Smooth muscle cell (in vitro differentiated cells): ENCODE measurements around the gene AS3MT. TPM values are rescaled to one million over a fixed set of nuclear protein-coding genes. Genes with fewer than 3 reads are reported as not detected.
"Not testable (repeated sequence)": the region's sequence is repeated elsewhere in the genome, so short reads cannot be mapped to it uniquely, and the experiment has no call there.

Experiments
- DNase-seq: peaks from one replicate; lab custom pipeline; 2025; ENCODE audit not compliant: unreplicated experiment; lab: John Stamatoyannopoulos, UW
- H2AFZ ChIP-seq: fragments of 200-600 bp; sonication (generic); 2 replicates; pipeline ENCODE4 v1.6.0; 2016; ENCODE audit warnings: antibody characterized with exemption, low read depth, mild to moderate bottlenecking
- H3F3A ChIP-seq: fragments of 200-600 bp; sonication (generic); 2 replicates; pipeline ENCODE4 v1.6.0; 2017; ENCODE audit warnings: antibody characterized with exemption, low read depth
- H3K27ac ChIP-seq: fragments of 200-600 bp; sonication (generic); 2 replicates; pipeline ENCODE4 v1.5.1; 2016; ENCODE audit warnings: low read depth, mild to moderate bottlenecking
- H3K27me3 ChIP-seq: fragments of 200-600 bp; sonication (generic); 2 replicates; pipeline ENCODE4 v1.6.1; 2016; ENCODE audit warnings: low read depth, mild to moderate bottlenecking
- H3K36me3 ChIP-seq: fragments of 200-600 bp; sonication (generic); 2 replicates; pipeline ENCODE4 v1.5.1; 2016; ENCODE audit warnings: low read depth
- H3K4me1 ChIP-seq: fragments of 200-600 bp; sonication (generic); 2 replicates; pipeline ENCODE4 v1.5.1; 2016; ENCODE audit warnings: low read depth
- H3K4me2 ChIP-seq: fragments of 200-600 bp; sonication (generic); 2 replicates; pipeline ENCODE4 v1.6.0; 2016; ENCODE audit warnings: mild to moderate bottlenecking
- H3K4me3 ChIP-seq: fragments of 200-600 bp; sonication (generic); 2 replicates; pipeline ENCODE4 v1.5.1; 2016; ENCODE audit warnings: mild to moderate bottlenecking
- H3K79me2 ChIP-seq: fragments of 200-600 bp; sonication (generic); 2 replicates; pipeline ENCODE4 v1.6.0; 2016; ENCODE audit warnings: low read depth, mild to moderate bottlenecking
- H3K9ac ChIP-seq: fragments of 200-600 bp; sonication (generic); 2 replicates; pipeline ENCODE4 v1.6.0; 2016; ENCODE audit warnings: low read depth
- H3K9me3 ChIP-seq: fragments of 200-600 bp; sonication (generic); replicated peaks from 2 replicates; pipeline ENCODE4 v1.5.1; 2016; ENCODE audit warnings: low read depth
- H4K20me1 ChIP-seq: fragments of 200-600 bp; sonication (generic); 2 replicates; pipeline ENCODE4 v1.6.0; 2016; ENCODE audit warnings: low read depth
- WGBS: methylation state at CpG from one replicate; pipeline ENCODE4 v1.1.7; 2016; ENCODE audit warnings: low lambda C conversion rate; 5-methylcytosine and 5-hydroxymethylcytosine counted together
- polyA plus RNA-seq: library from polyadenylated mRNA; unstranded; fragments of >200 nt; fragmentation: Nextera tagmentation; extraction: Ambion mirVana; gene quantifications from 2 replicates; pipeline ENCODE4 v1.2.1, GENCODE V29; 2016
- total RNA-seq: library from RNA; depleted of rRNA; stranded (reverse); fragments of >200 nt; gene quantifications from 2 replicates; pipeline ENCODE4 v1.2.3, GENCODE V29; 2014
- TF ChIP-seq, protein P1 (sequence below): fragments of 200-600 bp; sonication (generic); IDR thresholded peaks from 2 replicates; pipeline ENCODE4 v1.5.1; 2017; ENCODE audit warnings: borderline replicate concordance, mild to moderate bottlenecking, antibody characterized with exemption; ENCODE audit not compliant: insufficient read depth, poor library complexity, severe bottlenecking

The AS3MT gene, protein sequence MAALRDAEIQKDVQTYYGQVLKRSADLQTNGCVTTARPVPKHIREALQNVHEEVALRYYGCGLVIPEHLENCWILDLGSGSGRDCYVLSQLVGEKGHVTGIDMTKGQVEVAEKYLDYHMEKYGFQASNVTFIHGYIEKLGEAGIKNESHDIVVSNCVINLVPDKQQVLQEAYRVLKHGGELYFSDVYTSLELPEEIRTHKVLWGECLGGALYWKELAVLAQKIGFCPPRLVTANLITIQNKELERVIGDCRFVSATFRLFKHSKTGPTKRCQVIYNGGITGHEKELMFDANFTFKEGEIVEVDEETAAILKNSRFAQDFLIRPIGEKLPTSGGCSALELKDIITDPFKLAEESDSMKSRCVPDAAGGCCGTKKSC
- total RNA-seq (3.7 and 4.2 TPM in 2 replicates), polyA plus RNA-seq (1.7 and 2.2 TPM in 2 replicates)

DNA sequence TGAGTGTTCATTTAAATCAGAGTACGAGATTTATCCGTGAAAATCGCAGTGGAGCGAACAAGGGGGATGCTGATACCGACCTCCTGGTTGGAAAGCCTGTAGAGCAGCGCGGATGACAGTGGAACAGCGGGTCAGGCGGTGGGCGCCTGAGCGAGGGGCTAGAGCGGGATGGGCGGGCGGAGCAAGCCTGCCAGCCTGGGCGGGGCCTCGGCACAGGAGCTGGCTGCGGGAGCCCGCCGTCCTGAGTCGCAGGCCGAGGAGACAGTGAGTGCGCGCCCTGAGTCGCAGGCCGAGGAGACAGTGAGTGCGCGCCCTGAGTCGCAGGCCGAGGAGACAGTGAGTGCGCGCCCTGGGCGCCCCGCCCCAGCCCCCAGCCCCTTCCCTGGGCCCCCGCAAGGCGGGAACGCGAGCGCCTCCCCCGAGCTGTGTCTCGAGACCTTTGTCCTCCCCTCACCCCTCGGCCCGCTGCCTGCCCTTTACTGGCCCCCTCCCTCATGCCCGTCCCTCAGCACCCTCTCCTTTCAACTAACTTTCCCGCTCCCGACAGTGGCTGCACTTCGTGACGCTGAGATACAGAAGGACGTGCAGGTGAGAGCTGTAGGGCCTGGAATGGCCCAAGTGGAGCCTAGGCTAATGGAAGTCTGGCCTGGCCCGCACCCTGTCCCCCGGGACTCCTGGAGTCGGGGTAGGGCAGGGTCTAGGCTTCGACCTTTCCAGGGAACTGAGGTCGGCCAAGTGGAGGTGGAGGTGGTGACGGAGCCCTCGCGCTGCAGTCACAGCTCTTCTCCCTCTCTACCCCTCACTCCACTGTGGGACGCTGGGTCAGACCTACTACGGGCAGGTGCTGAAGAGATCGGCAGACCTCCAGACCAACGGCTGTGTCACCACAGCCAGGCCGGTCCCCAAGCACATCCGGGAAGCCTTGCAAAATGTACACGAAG lies at the start of gene AS3MT:
AS3MT (plus strand) TSS at position 213 of the 941 bp plus-strand sequence; CDS start at position 336, 123 bp downstream.
- no peak for DNase-seq
- TF ChIP-seq, protein P1, sequence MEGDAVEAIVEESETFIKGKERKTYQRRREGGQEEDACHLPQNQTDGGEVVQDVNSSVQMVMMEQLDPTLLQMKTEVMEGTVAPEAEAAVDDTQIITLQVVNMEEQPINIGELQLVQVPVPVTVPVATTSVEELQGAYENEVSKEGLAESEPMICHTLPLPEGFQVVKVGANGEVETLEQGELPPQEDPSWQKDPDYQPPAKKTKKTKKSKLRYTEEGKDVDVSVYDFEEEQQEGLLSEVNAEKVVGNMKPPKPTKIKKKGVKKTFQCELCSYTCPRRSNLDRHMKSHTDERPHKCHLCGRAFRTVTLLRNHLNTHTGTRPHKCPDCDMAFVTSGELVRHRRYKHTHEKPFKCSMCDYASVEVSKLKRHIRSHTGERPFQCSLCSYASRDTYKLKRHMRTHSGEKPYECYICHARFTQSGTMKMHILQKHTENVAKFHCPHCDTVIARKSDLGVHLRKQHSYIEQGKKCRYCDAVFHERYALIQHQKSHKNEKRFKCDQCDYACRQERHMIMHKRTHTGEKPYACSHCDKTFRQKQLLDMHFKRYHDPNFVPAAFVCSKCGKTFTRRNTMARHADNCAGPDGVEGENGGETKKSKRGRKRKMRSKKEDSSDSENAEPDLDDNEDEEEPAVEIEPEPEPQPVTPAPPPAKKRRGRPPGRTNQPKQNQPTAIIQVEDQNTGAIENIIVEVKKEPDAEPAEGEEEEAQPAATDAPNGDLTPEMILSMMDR: no peak
- H4K20me1 ChIP-seq: no peaks in the 10 kb centered on the region
- H3K27me3 ChIP-seq: no peaks in the 10 kb centered on the region
- 9% methylated on average over 39 of the region's 63 CpGs for WGBS
- no peak within 1 kb of the TSS for H3K27ac ChIP-seq
- H3K4me3 ChIP-seq: peak within 1 kb of the TSS; percentile 70
- peaks cover 6% of the 10 kb centered on the region for H3F3A ChIP-seq
- H3K4me1 ChIP-seq: peaks cover 13% of the 10 kb centered on the region
- H3K79me2 ChIP-seq: no peaks in the 10 kb centered on the region
- peak within 1 kb of the TSS; percentile 16 for H3K9ac ChIP-seq
- peak within 1 kb of the TSS; percentile 95 for H2AFZ ChIP-seq
- H3K36me3 ChIP-seq: no peaks in the 10 kb centered on the region
- H3K4me2 ChIP-seq: peak within 1 kb of the TSS; percentile 96
- H3K9me3 ChIP-seq: no peaks in the 10 kb centered on the region

DNA sequence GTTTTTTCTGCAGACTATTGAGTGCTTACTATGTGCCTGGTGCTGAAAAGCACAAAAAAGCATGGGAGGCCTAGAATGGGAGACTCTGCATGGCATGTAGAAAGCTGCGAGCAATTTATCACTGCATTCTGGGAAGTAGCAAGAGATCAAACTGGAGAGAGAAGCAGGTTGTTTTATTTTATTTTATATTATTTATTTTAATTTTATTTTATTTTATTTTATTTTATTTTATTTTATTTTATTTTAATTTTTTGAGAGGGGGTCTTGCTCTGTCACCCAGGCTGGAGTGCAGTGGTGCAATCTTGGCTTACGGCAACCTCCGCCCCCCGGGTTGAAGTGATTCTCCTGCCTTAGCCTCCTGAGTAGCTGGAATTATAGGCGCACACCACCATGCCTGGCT lies 49.3 kb upstream of the AS3MT start:
- not testable (repeated sequence) for H3K9ac ChIP-seq, H3K4me2 ChIP-seq, H3K79me2 ChIP-seq, H3K36me3 ChIP-seq, H3F3A ChIP-seq, H3K27me3 ChIP-seq, H3K27ac ChIP-seq, H3K4me3 ChIP-seq, H4K20me1 ChIP-seq, H2AFZ ChIP-seq, DNase-seq, H3K9me3 ChIP-seq, H3K4me1 ChIP-seq
- WGBS: 96% methylated on average over 5 of the region's 5 CpGs

DNA sequence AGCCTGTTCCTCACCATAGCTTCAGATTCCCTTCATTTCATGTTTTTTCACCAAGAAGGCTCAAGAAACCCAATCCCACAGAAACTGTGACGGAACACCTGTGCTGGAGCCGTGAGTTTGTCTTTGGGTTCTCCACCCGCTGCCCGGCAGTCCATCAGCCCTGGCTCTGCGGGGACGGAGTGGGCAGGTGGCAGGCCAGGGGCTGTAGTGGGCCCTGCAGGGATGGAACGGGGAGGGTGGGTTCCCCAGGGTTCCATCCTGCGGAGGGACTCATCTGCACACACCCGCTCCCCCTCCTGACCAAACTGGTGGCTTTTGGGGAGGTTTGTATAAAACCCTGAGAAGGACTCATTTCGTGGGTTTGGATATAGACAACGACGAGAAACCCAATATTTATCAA lies 47.0 kb upstream of the AS3MT start:
- no peaks in the 10 kb centered on the region for H3K79me2 ChIP-seq
- no peak overlapping the region for H3K4me3 ChIP-seq
- no peak overlapping the region for H3K9ac ChIP-seq
- no peaks in the 10 kb centered on the region for H4K20me1 ChIP-seq
- no peaks in the 10 kb centered on the region for H3K36me3 ChIP-seq
- DNase-seq: no peak
- TF ChIP-seq, protein P1: no peak
- no peaks in the 10 kb centered on the region for H3K9me3 ChIP-seq
- H3K27ac ChIP-seq: no peak overlapping the region
- H3F3A ChIP-seq: no peaks in the 10 kb centered on the region
- H3K4me1 ChIP-seq: no peaks in the 10 kb centered on the region
- no peak overlapping the region for H2AFZ ChIP-seq
- no peaks in the 10 kb centered on the region for H3K27me3 ChIP-seq
- H3K4me2 ChIP-seq: no peak overlapping the region
- 93% methylated on average over 12 of the region's 12 CpGs for WGBS

DNA sequence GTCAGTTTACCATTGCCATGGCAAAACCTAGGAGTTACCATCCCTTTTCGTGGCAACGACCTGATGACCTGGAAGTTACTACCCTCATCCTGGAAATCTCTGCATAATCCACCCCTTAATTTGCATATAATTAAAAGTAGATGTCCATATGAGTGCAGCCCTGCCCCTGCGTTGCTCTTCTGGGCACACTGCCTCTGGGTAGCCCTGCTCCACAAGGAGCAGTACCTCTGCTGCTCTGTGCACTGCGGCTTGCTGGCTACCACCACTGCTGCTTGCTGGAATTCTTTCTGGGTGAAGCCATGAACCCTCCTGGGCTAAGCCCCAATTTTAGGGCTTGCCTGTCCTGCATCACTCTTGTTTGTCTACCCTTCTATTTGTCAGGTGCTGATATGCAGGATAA lies 44.6 kb upstream of the AS3MT start:
- no peak overlapping the region for H3K4me2 ChIP-seq
- TF ChIP-seq, protein P1: no peak
- no peak overlapping the region for H3K4me3 ChIP-seq
- H2AFZ ChIP-seq: no peak overlapping the region
- no peak for DNase-seq
- no peaks in the 10 kb centered on the region for H3K79me2 ChIP-seq
- 98% methylated on average over 4 of the region's 4 CpGs for WGBS
- H3K27ac ChIP-seq: no peak overlapping the region
- H3K36me3 ChIP-seq: no peaks in the 10 kb centered on the region
- no peaks in the 10 kb centered on the region for H4K20me1 ChIP-seq
- H3K4me1 ChIP-seq: no peaks in the 10 kb centered on the region
- no peaks in the 10 kb centered on the region for H3K27me3 ChIP-seq
- no peaks in the 10 kb centered on the region for H3K9me3 ChIP-seq
- H3F3A ChIP-seq: no peaks in the 10 kb centered on the region
- no peak overlapping the region for H3K9ac ChIP-seq
